ENCODE results near the gene TSPAN33. TPM values are rescaled to one million over a fixed set of nuclear protein-coding genes. Genes with fewer than 3 reads are reported as not detected.

TSPAN33 gene
- polyA plus RNA-seq, 1 donor (not counting 4 experiments of a cell fraction or from before 2014, with no cell fraction given), result 0.93 TPM

DNA sequence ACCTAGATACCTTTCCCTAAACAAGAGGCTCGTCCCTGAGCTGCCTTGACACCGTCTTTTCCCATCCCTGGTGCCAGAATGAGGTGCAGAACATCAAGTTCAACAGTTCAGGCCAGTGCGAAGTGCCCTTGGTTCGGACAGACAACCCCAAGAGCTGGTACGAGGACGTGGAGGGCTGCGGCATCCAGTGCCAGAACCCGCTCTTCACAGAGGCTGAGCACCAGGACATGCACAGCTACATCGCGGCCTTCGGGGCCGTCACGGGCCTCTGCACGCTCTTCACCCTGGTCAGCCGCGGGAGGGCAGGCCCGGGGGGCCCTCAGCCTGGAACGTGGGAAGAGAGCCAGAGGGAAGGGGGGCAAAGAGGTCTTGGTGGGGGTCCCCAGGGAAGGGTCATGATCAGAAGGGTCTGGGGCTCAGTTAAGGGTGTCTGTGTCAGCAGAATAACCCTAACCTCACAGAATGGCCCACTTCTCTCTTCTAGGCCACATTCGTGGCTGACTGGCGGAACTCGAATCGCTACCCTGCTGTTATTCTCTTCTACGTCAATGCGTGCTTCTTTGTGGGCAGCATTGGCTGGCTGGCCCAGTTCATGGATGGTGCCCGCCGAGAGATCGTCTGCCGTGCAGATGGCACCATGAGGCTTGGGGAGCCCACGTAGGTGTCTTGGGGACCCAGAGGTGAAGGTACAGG, 60.8 kb downstream of the TSPAN33 start:
- dilution Hi-C loops (cut with MboI; ENCODE audit: extremely low pct_ligation_motif_present, low sequenced_read_pairs), result no loop called here
- H2AFZ ChIP-seq (ENCODE audit: control insufficient read depth, low read length), result no peak overlapping the region
- H3K4me1 ChIP-seq (ENCODE audit: control insufficient read depth, extremely low read depth, insufficient read depth, low read length), result no peaks in the 10 kb centered on the region
- H4K20me1 ChIP-seq (ENCODE audit: control insufficient read depth, extremely low read depth, insufficient read depth, low read length), result no peaks in the 10 kb centered on the region
- FAIRE-seq, result no peak
- H3K9me1 ChIP-seq (ENCODE audit: control insufficient read depth, extremely low read depth, insufficient read depth, low read length), result no peaks in the 10 kb centered on the region
- DNase-seq (ENCODE audit: low read depth, low spot score), result no peak
- no peaks in the 10 kb centered on the region for H3K9me3 ChIP-seq (ENCODE audit: control insufficient read depth, low read depth, low read length)
- no peaks in the 10 kb centered on the region for H3K36me3 ChIP-seq (ENCODE audit: control insufficient read depth in 2 of 2, extremely low read depth in 1 of 2, insufficient read depth in 2 of 2, low read length in 2 of 2)
- no peak overlapping the region for H3K4me3 ChIP-seq (ENCODE audit: control insufficient read depth in 2 of 3, extremely low read depth in 1 of 3, insufficient read depth in 2 of 3, low read depth in 1 of 3, low read length in 3 of 3)
- TF ChIP-seq, protein P1, sequence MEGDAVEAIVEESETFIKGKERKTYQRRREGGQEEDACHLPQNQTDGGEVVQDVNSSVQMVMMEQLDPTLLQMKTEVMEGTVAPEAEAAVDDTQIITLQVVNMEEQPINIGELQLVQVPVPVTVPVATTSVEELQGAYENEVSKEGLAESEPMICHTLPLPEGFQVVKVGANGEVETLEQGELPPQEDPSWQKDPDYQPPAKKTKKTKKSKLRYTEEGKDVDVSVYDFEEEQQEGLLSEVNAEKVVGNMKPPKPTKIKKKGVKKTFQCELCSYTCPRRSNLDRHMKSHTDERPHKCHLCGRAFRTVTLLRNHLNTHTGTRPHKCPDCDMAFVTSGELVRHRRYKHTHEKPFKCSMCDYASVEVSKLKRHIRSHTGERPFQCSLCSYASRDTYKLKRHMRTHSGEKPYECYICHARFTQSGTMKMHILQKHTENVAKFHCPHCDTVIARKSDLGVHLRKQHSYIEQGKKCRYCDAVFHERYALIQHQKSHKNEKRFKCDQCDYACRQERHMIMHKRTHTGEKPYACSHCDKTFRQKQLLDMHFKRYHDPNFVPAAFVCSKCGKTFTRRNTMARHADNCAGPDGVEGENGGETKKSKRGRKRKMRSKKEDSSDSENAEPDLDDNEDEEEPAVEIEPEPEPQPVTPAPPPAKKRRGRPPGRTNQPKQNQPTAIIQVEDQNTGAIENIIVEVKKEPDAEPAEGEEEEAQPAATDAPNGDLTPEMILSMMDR (optimal IDR thresholded peaks at IDR 0.05 in 1 of 3, IDR thresholded peaks at IDR 0.05 in 1 of 3, conservative IDR thresholded peaks at IDR 0.05 in 1 of 3; ENCODE audit: extremely low read depth in 1 of 3, insufficient read depth in 2 of 3, low read length in 3 of 3), result no peak
- no peak overlapping the region for H3K4me2 ChIP-seq (ENCODE audit: control insufficient read depth, extremely low read depth, insufficient read depth, low read depth, low read length)
- H3K27ac ChIP-seq (ENCODE audit: control insufficient read depth, insufficient read depth, low read length), result no peak overlapping the region
- no peaks in the 10 kb centered on the region for H3K27me3 ChIP-seq (ENCODE audit: control insufficient read depth, extremely low read depth, insufficient read depth, low read length)
- no peaks in the 10 kb centered on the region for H3K79me2 ChIP-seq (ENCODE audit: control insufficient read depth, insufficient read depth, low read length)
- no peak overlapping the region for H3K9ac ChIP-seq (ENCODE audit: control insufficient read depth, extremely low read depth, insufficient read depth, low read length)

DNA sequence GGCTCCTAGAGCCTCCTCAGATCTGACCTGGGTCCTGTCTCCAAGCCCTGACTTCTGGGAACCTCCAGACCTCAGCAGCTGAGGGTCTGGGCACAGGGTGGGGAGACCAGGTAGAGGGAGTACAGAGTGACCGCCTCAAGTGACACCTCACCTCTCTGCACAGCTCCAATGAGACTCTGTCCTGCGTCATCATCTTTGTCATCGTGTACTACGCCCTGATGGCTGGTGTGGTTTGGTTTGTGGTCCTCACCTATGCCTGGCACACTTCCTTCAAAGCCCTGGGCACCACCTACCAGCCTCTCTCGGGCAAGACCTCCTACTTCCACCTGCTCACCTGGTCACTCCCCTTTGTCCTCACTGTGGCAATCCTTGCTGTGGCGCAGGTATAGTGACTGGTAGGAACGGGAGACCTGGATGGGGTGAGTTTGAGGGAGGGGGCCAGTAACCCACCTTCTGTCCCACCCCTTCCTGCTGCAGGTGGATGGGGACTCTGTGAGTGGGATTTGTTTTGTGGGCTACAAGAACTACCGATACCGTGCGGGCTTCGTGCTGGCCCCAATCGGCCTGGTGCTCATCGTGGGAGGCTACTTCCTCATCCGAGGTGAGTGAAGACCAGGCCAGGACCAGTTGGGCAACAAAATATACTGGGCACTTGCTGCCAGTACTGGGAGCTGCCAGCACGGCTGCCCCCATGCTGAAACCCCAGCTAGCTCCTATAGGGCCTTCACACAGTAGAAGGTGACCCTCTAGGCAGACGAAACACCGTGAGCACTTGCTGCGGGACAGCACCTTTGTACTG, 61.7 kb downstream of the TSPAN33 start:
- Histone ChIP-seq H3K9me3 (ENCODE audit: control insufficient read depth, low read depth, low read length) (no peaks in the 10 kb centered on the region), H3K4me3 (ENCODE audit: control insufficient read depth in 2 of 3, extremely low read depth in 1 of 3, insufficient read depth in 2 of 3, low read depth in 1 of 3, low read length in 3 of 3) (no peak overlapping the region), H3K9ac (ENCODE audit: control insufficient read depth, extremely low read depth, insufficient read depth, low read length) (no peak overlapping the region), H3K79me2 (ENCODE audit: control insufficient read depth, insufficient read depth, low read length) (no peaks in the 10 kb centered on the region), H3K4me2 (ENCODE audit: control insufficient read depth, extremely low read depth, insufficient read depth, low read depth, low read length) (no peak overlapping the region), H3K27ac (ENCODE audit: control insufficient read depth, insufficient read depth, low read length) (no peak overlapping the region), H3K9me1 (ENCODE audit: control insufficient read depth, extremely low read depth, insufficient read depth, low read length) (no peaks in the 10 kb centered on the region), H3K4me1 (ENCODE audit: control insufficient read depth, extremely low read depth, insufficient read depth, low read length) (no peaks in the 10 kb centered on the region), H3K27me3 (ENCODE audit: control insufficient read depth, extremely low read depth, insufficient read depth, low read length) (no peaks in the 10 kb centered on the region), H3K36me3 (ENCODE audit: control insufficient read depth in 2 of 2, extremely low read depth in 1 of 2, insufficient read depth in 2 of 2, low read length in 2 of 2) (no peaks in the 10 kb centered on the region), H2AFZ (ENCODE audit: control insufficient read depth, low read length) (no peak overlapping the region), H4K20me1 (ENCODE audit: control insufficient read depth, extremely low read depth, insufficient read depth, low read length) (no peaks in the 10 kb centered on the region)
- TF ChIP-seq, protein P1 (optimal IDR thresholded peaks at IDR 0.05 in 1 of 3, IDR thresholded peaks at IDR 0.05 in 1 of 3, conservative IDR thresholded peaks at IDR 0.05 in 1 of 3; ENCODE audit: extremely low read depth in 1 of 3, insufficient read depth in 2 of 3, low read length in 3 of 3), result no peak
- no peak for TF ChIP-seq EZH2 (IDR thresholded peaks at IDR 0.05; ENCODE audit: low read length)
- DNase-seq (ENCODE audit: low read depth, low spot score), result no peak
- dilution Hi-C loops (cut with MboI; ENCODE audit: extremely low pct_ligation_motif_present, low sequenced_read_pairs), result no loop called here
- FAIRE-seq, result no peak

All from keratinocyte (primary cell).